ENCODE results near the gene AGL. TPM values are rescaled to one million over a fixed set of nuclear protein-coding genes. Genes with fewer than 3 reads are reported as not detected.
A peak's percentile ranks its signal among the peaks of the same experiment; 100 is the strongest.
"Not testable (repeated sequence)": the region's sequence is repeated elsewhere in the genome, so short reads cannot be mapped to it uniquely, and the experiment has no call there.

AGL gene
- total and polyA plus RNA-seq, 2 experiments from 2014 or later: 26.6 to 39.5 TPM

GRCh38 chr1:99968214-99968613 is 118.1 kb downstream of the AGL start:
- Histone ChIP-seq H3K4me3 (no peak overlapping the region), H3K4me1 (ENCODE audit: low read depth) (peaks cover 11% of the 10 kb centered on the region), H3K27ac (no peak overlapping the region), H3K27me3 (no peaks in the 10 kb centered on the region), H3K9me3 (ENCODE audit: low read depth) (no peaks in the 10 kb centered on the region), H3K36me3 (no peaks in the 10 kb centered on the region)
- TF ChIP-seq CTCF (IDR thresholded peaks at IDR 0.05; ENCODE audit: low read depth, low read length): no peak
- DNase-seq (ENCODE audit: low read depth in 1 of 2, low spot score in 1 of 2): no peak

GRCh38 chr1:99969260-99969728 is 119.1 kb downstream of the AGL start:
- peak overlapping the region; percentile 77 for H3K4me3 ChIP-seq
- DNase-seq (ENCODE audit: low read depth in 1 of 2, low spot score in 1 of 2): no peak
- peaks cover 11% of the 10 kb centered on the region for H3K4me1 ChIP-seq (ENCODE audit: low read depth)
- no peaks in the 10 kb centered on the region for H3K9me3 ChIP-seq (ENCODE audit: low read depth)
- H3K27me3 ChIP-seq: no peaks in the 10 kb centered on the region
- no peaks in the 10 kb centered on the region for H3K36me3 ChIP-seq
- no peak for TF ChIP-seq CTCF (IDR thresholded peaks at IDR 0.05; ENCODE audit: low read depth, low read length)
- H3K27ac ChIP-seq: peak overlapping the region; percentile 88

GRCh38 chr1:99969729-99970621 is 119.8 kb downstream of the AGL start, which contains the start of gene SLC35A3:
SLC35A3 (plus strand) TSS chr1:99969996; CDS start chr1:99993555, 23,559 bp downstream.
- H3K4me3 ChIP-seq: peak within 1 kb of the TSS; percentile 77
- no peak for TF ChIP-seq CTCF (IDR thresholded peaks at IDR 0.05; ENCODE audit: low read depth, low read length)
- peaks cover under 1% of the 10 kb centered on the region for H3K36me3 ChIP-seq
- H3K27me3 ChIP-seq: no peaks in the 10 kb centered on the region
- peak; percentile 75 to 87 for DNase-seq (ENCODE audit: low read depth in 1 of 2, low spot score in 1 of 2)
- peak within 1 kb of the TSS; percentile 88 for H3K27ac ChIP-seq
- H3K9me3 ChIP-seq (ENCODE audit: low read depth): no peaks in the 10 kb centered on the region
- H3K4me1 ChIP-seq (ENCODE audit: low read depth): peaks cover 11% of the 10 kb centered on the region

GRCh38 chr1:99970713-99971255 is 120.6 kb downstream of the AGL start:
- Histone ChIP-seq H3K9me3 (ENCODE audit: low read depth) (no peaks in the 10 kb centered on the region), H3K4me3 (peak overlapping the region; percentile 77), H3K27me3 (no peaks in the 10 kb centered on the region), H3K27ac (peak overlapping the region; percentile 88), H3K36me3 (peaks cover 8% of the 10 kb centered on the region), H3K4me1 (ENCODE audit: low read depth) (peaks cover 11% of the 10 kb centered on the region)
- DNase-seq (ENCODE audit: low read depth in 1 of 2, low spot score in 1 of 2): no peak
- TF ChIP-seq CTCF (IDR thresholded peaks at IDR 0.05; ENCODE audit: low read depth, low read length): no peak

GRCh38 chr1:99972066-99972465 is 121.9 kb downstream of the AGL start:
- H3K4me3 ChIP-seq; H3K27ac ChIP-seq; DNase-seq (ENCODE audit: low read depth in 1 of 2, low spot score in 1 of 2); H3K36me3 ChIP-seq; H3K27me3 ChIP-seq; H3K9me3 ChIP-seq (ENCODE audit: low read depth): not testable (repeated sequence)
- H3K4me1 ChIP-seq (ENCODE audit: low read depth): peaks cover 11% of the 10 kb centered on the region

Other genes with a start within 250 kb of the AGL start
- gene PALMD, start 204.2 kb upstream of the AGL start, total RNA-seq: 0.63 and 0.70 TPM in 2 replicates
- gene PALMD, start 204.2 kb upstream of the AGL start, polyA plus RNA-seq: 0.40 and 0.94 TPM in 2 replicates
- 5.5 and 5.6 TPM in 2 replicates for gene FRRS1, start 83.7 kb upstream of the AGL start, total RNA-seq
- 1.2 and 3.7 TPM in 2 replicates for gene FRRS1, start 83.7 kb upstream of the AGL start, polyA plus RNA-seq
- 7.7 and 12.1 TPM in 2 replicates for gene SLC35A3, start 119.6 kb downstream of the AGL start, total RNA-seq
- gene SLC35A3, start 119.6 kb downstream of the AGL start, polyA plus RNA-seq: 7.8 and 11.0 TPM in 2 replicates